Activated CD8-positive, alpha-beta T cell treated with anti-CD3 and anti-CD28 coated beads for 36 hours (primary cell): ENCODE data around the gene SHC2. TPM values are rescaled to one million over a fixed set of nuclear protein-coding genes. Genes with fewer than 3 reads are reported as not detected.
A peak's percentile ranks its signal among the peaks of the same experiment; 100 is the strongest.
"Not testable (repeated sequence)": the region's sequence is repeated elsewhere in the genome, so short reads cannot be mapped to it uniquely, and the experiment has no call there.

ENCODE experiments used
- ATAC-seq: fragments of 200-7000 bp; cut with Tn5 transposase; one replicate; pipeline ENCODE4 v1.10.0; 2021; ENCODE audit warnings: mild to moderate bottlenecking, moderate library complexity
- CTCF ChIA-PET: fragments of 350-600 bp; sonication (Branson Sonifier 250); formaldehyde crosslinking; loops from one replicate; lab custom pipeline; 2021; ENCODE audit warnings: antibody characterized with exemption; lab: Charles Lee
- POLR2A ChIA-PET: fragments of 350-600 bp; sonication (Branson Sonifier 250); formaldehyde crosslinking; loops from one replicate; lab custom pipeline; 2021; ENCODE audit warnings: antibody characterized with exemption; lab: Charles Lee
- DNase-seq: peaks from one replicate; pipeline ENCODE4 v3.0.0-alpha.2; 2020
- H3K27ac Mint-ChIP-seq: one replicate; pipeline ENCODE4 v1.8.0; 2021; ENCODE audit warnings: mild to moderate bottlenecking, mixed read lengths
- H3K27me3 Mint-ChIP-seq: one replicate; pipeline ENCODE4 v1.8.0; 2021; ENCODE audit warnings: mixed read lengths
- H3K36me3 Mint-ChIP-seq: one replicate; pipeline ENCODE4 v1.8.0; 2021; ENCODE audit warnings: low read depth, mixed read lengths
- H3K4me1 Mint-ChIP-seq: one replicate; pipeline ENCODE4 v1.8.0; 2021; ENCODE audit warnings: low read depth, mixed read lengths
- H3K4me3 Mint-ChIP-seq: one replicate; pipeline ENCODE4 v1.8.0; 2021; ENCODE audit warnings: mild to moderate bottlenecking, moderate library complexity, mixed read lengths
- H3K9me3 Mint-ChIP-seq: one replicate; pipeline ENCODE4 v1.8.0; 2021; ENCODE audit warnings: mixed read lengths
- intact Hi-C: fragments of 100-400 bp; cut with micrococcal nuclease; formaldehyde crosslinking; loops from one replicate; pipeline ENCODE4 v1.10.0; 2022
- total RNA-seq, 2 experiments: library from RNA; stranded (reverse); gene quantifications; one replicate each; pipeline ENCODE4 v1.2.3, GENCODE V29; 2021
- TF ChIP-seq, protein P1 (sequence below): fragments of 200-600 bp; IDR thresholded peaks from one replicate; pipeline ENCODE4 v1.8.0; 2022; ENCODE audit warnings: antibody characterized with exemption, mild to moderate bottlenecking

The SHC2 gene
- total RNA-seq, 2 experiments from 2014 or later: 0.25 to 0.45 TPM

DNA sequence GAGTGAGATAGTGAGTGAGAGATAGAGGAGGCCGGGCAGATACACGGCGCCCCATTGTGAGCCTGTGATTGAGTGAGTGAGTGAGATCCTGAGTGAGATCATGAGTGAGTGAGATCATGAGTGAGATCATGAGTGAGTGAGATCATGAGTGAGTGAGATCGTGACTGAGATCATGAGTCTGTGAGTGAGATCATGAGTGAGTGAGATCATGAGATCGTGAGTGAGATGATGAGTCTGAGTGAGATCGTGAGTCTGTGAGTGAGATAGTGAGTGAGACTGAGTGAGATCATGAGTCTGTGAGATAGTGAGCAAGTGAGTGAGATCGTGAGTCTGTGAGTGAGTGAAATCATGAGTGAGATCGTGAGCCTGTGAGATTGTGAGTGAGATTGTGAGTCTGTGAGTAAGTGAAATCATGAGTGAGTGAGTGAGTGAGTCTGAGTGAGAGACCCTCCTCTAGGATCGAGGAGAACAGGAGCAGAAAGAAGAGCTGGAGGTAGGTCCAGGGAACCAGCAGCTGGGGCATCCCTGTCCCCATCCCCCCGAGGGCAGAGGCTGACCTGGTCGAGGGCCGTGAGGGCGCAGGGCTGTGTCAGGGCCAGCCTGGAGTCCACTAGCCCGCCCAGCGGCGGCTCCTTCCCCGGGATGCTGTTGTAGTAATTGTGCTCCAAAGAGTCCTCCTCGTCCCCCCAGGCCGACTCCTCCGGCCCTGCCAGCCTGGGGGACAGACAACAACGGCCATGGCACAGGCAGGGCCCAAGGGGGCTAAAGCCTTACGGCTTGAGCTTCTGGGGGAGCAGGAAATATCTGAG is 26.5 kb downstream of the SHC2 start:
- Mint-ChIP-seq H3K27me3 (peaks cover 9% of the 10 kb centered on the region), H3K4me1 (no peaks in the 10 kb centered on the region), H3K27ac (no peak overlapping the region), H3K4me3 (no peak overlapping the region), H3K36me3 (peaks cover 1% of the 10 kb centered on the region), H3K9me3 (peaks cover 1% of the 10 kb centered on the region)
- ChIA-PET POLR2A (interaction anchor here (1.0 kb wide), 1 partner anchor 11 kb away, joined by 3 read pairs; no protein-coding TSS in a partner anchor), CTCF (no interaction called here)
- TF ChIP-seq, protein P1, sequence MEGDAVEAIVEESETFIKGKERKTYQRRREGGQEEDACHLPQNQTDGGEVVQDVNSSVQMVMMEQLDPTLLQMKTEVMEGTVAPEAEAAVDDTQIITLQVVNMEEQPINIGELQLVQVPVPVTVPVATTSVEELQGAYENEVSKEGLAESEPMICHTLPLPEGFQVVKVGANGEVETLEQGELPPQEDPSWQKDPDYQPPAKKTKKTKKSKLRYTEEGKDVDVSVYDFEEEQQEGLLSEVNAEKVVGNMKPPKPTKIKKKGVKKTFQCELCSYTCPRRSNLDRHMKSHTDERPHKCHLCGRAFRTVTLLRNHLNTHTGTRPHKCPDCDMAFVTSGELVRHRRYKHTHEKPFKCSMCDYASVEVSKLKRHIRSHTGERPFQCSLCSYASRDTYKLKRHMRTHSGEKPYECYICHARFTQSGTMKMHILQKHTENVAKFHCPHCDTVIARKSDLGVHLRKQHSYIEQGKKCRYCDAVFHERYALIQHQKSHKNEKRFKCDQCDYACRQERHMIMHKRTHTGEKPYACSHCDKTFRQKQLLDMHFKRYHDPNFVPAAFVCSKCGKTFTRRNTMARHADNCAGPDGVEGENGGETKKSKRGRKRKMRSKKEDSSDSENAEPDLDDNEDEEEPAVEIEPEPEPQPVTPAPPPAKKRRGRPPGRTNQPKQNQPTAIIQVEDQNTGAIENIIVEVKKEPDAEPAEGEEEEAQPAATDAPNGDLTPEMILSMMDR: no peak
- DNase-seq: no peak
- intact Hi-C loops: no loop called here
- ATAC-seq: no peak

DNA sequence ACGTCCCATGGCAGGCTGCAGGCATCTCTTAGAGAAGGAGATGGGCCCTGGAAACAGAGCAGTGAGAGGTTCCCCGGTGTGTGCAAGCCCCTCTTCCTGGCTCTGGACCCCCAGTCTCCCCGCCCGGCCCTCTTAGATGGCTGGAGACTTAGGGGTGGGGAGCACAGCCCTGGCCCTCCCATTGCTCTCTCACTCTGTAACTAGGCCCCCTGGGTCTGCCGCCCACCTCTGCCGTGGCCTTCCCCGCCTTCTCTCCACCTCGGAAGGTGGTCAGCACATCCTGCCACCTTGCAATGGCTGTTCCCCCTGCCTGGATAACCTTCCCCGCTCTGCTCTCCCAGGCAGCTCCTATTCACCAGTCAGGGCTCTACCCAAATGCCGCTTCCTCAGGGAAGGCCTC is 30.1 kb downstream of the SHC2 start:
- CTCF ChIA-PET: no interaction called here

DNA sequence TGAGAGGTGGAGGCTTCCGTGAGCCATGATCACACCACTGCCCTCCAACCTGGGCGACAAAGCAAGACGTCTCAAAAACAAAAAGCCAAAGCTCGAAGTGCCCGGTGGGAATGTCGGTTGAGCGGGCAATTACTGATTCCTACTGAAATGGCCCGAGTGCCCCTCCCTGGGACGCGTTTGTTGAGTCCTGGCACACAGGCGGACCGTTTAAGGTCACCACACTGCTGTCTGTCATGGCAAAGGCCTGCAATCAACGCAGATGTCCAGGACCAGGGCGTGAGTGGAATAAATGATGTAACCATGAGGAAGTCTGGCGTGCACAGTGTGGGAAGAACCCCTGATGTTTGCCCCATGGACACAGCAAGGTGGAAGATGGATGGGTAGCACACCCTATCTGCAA is 32.7 kb downstream of the SHC2 start:
- TF ChIP-seq, protein P1: no peak
- Mint-ChIP-seq H3K36me3 (peaks cover 1% of the 10 kb centered on the region), H3K4me1 (no peaks in the 10 kb centered on the region), H3K4me3 (no peak overlapping the region), H3K9me3 (peaks cover 1% of the 10 kb centered on the region), H3K27ac (no peak overlapping the region), H3K27me3 (no peaks in the 10 kb centered on the region)
- intact Hi-C loops: no loop called here
- ChIA-PET CTCF (no interaction called here), POLR2A (no interaction called here)
- ATAC-seq (no peak), DNase-seq (no peak)

More for the DNA sequence above, 30.1 kb downstream of the SHC2 start:
- ATAC-seq (no peak), DNase-seq (no peak)
- H3K4me1 Mint-ChIP-seq: no peaks in the 10 kb centered on the region
- no peak overlapping the region for H3K4me3 Mint-ChIP-seq
- peaks cover 1% of the 10 kb centered on the region for H3K9me3 Mint-ChIP-seq
- no peaks in the 10 kb centered on the region for H3K27me3 Mint-ChIP-seq
- H3K36me3 Mint-ChIP-seq: peaks cover 1% of the 10 kb centered on the region
- TF ChIP-seq, protein P1: no peak
- POLR2A ChIA-PET: no interaction called here
- intact Hi-C loops: no loop called here
- no peak overlapping the region for H3K27ac Mint-ChIP-seq

DNA sequence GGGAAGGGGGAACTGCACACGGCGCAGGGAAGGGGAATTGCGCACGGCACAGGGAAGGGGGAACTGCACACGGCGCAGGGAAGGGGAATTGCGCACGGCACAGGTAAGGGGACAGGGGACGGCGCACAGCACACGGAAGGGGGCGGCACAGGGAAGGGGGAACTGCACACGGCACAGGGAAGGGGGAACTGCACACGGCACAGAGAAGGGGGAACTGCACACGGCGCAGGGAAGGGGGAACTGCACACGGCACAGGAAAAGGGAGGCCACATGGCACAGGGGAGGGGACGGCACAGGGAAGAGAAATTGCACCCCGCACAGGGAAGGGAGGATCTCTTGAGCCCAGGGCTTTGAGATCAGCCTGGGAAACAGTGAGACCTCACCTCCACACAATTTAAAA is 33.2 kb downstream of the SHC2 start:
- H3K4me3 Mint-ChIP-seq, H3K27ac Mint-ChIP-seq, CTCF ChIA-PET: not testable (repeated sequence)

DNA sequence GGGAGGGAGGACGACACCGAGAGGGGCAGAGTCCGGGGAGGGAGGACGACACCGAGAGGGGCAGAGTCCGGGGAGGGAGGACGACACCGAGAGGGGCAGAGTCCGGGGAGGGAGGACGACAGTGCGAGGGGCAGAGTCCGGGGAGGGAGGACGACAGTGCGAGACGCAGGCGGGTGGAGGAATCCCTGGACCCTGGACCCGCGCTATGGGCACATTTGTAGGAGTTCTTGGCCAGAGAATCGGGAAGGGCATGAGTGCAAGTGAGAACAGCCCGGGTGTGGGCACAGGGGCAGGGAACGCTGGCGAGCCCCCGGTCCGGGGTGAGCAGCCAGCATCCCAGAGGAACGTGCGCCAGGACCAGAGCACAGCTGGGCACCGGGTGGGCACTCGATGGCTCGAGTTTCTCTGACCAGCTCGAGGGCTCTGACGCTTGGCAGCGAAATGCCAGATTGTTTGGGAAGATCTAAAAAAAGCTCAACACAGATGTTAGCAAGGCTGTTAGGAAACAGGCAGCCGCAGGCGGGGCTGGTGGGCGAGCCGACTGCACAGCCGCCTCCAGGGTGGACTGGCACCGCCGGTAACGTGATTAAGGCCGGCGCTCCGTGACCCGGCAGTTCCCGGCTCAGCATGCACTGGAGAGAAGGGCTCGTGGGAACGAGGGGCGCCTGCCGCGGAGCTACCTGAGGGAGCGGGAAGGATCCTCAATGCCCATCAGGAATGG is 33.9 kb downstream of the SHC2 start:
- Mint-ChIP-seq H3K36me3 (peaks cover 1% of the 10 kb centered on the region), H3K27ac (no peak overlapping the region), H3K4me1 (no peaks in the 10 kb centered on the region), H3K27me3 (no peaks in the 10 kb centered on the region), H3K4me3 (no peak overlapping the region), H3K9me3 (peaks cover 1% of the 10 kb centered on the region)
- ATAC-seq: no peak
- no peak for DNase-seq
- ChIA-PET CTCF (no interaction called here), POLR2A (no interaction called here)
- TF ChIP-seq, protein P1: no peak
- intact Hi-C loops: no loop called here

More for the DNA sequence above, 33.2 kb downstream of the SHC2 start:
- H3K36me3 Mint-ChIP-seq, intact Hi-C loops, POLR2A ChIA-PET, DNase-seq, H3K4me1 Mint-ChIP-seq, H3K27me3 Mint-ChIP-seq, H3K9me3 Mint-ChIP-seq: not testable (repeated sequence)
- ATAC-seq: peak; percentile 30
